GM20000 (cell line): ENCODE data around the gene CHCT1.

Experiments
- DNase-seq: peaks from one replicate; pipeline ENCODE4 v3.0.0; 2012; ENCODE audit warnings: low spot score
- TF ChIP-seq, protein P1 (sequence below): IDR thresholded peaks from 2 replicates; pipeline ENCODE4 v1.5.1; 2012; ENCODE audit warnings: mild to moderate bottlenecking, control low read depth; ENCODE audit errors: extremely low read depth, missing control alignments

Gene CHCT1

DNA sequence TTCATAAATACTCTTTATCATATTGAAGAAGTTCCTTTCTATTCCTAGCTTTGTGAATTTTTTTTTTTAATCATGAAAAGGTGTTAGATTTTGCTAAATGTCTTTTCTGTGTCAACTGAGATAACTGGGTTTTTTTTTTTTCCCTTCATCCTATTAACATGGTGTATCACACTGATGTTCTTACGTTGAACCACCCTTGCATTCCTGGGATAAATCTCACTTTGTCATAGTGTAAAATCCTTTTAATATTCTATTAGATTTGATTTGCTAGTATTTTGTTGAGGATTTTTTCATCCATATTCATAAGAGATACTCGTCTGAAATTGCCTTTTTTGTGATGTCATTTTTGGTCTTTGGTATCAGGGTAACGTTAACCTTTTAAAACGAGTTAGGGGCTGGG is 49.2 kb downstream of the CHCT1 start:
- no peak for DNase-seq
- TF ChIP-seq, protein P1, sequence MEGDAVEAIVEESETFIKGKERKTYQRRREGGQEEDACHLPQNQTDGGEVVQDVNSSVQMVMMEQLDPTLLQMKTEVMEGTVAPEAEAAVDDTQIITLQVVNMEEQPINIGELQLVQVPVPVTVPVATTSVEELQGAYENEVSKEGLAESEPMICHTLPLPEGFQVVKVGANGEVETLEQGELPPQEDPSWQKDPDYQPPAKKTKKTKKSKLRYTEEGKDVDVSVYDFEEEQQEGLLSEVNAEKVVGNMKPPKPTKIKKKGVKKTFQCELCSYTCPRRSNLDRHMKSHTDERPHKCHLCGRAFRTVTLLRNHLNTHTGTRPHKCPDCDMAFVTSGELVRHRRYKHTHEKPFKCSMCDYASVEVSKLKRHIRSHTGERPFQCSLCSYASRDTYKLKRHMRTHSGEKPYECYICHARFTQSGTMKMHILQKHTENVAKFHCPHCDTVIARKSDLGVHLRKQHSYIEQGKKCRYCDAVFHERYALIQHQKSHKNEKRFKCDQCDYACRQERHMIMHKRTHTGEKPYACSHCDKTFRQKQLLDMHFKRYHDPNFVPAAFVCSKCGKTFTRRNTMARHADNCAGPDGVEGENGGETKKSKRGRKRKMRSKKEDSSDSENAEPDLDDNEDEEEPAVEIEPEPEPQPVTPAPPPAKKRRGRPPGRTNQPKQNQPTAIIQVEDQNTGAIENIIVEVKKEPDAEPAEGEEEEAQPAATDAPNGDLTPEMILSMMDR = no peak

DNA sequence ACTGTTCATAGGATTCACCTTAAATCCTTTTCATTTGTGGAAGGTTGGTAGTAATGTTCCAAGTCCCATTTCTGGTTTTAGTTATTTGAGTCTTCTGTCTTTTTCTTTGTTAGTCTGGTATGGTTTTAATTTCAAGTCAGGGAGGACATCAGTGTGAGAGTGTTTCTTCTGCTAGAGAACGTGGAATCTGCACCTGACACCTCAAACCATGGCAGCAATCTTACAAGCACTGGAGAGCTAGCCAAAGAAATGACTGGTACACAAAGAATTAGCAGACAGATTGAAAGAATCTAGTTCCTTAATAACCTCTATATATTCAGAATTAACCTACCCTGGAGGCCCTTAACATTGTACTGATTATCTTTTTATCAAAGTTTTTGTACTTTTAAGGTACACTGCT is 50.2 kb downstream of the CHCT1 start:
- TF ChIP-seq, protein P1 = no peak
- no peak for DNase-seq

DNA sequence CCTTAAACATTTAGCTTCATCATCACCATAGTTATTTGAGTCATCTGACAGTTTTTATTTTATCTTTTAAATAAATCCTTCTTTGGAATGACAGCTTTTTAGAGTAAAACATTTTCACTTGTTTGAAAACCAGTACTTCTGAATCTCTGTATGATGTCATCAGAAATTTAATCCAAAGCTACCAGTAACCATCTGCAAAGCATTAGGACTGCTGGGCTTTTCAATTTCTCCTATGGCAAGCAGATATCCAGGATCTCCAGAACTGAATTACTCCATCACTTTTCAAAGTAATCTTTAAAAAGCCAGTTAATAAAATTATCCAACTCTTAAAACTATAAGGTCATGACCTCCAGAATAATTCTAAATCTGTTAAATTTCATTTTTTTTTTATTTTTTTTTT is 51.5 kb downstream of the CHCT1 start:
- DNase-seq = no peak
- TF ChIP-seq, protein P1 = no peak
